GM12878 (cell line): ENCODE data around the gene RAE1. TPM values are rescaled to one million over a fixed set of nuclear protein-coding genes. Genes with fewer than 3 reads are reported as not detected.

Source experiments
- ATAC-seq: fragments of 200-7000 bp; cut with Tn5 transposase; 3 replicates; pipeline ENCODE4 v1.9.1; 2020; ENCODE audit warnings: mild to moderate bottlenecking, moderate library complexity
- BruUV-seq: library from RNA; stranded (reverse); fragments of 400-500 nt; replicated peaks from 2 replicates; lab custom pipeline; 2021; lab: Mats Ljungman, UMichigan
- CTCF ChIA-PET: fragments of 300-600 bp; sonication (Branson Sonifier 250); formaldehyde crosslinking; extraction: SDS; loops from one replicate; lab custom pipeline; 2021; ENCODE audit warnings: inconsistent platforms; lab: Yijun Ruan, JAX
- POLR2A ChIA-PET: fragments of 350-600 bp; formaldehyde crosslinking; extraction: SDS; loops from one replicate; lab custom pipeline; 2021; ENCODE audit warnings: inconsistent platforms; lab: Charles Lee
- RAD21 ChIA-PET: fragments of 300-600 bp; sonication (Branson Sonifier 250); formaldehyde crosslinking; loops from one replicate; lab custom pipeline; 2023; ENCODE audit warnings: antibody characterized with exemption; ENCODE audit not compliant: unreplicated experiment; lab: Charles Lee
- SMC1A ChIA-PET: fragments of 300-600 bp; sonication (Branson Sonifier 250); formaldehyde crosslinking; loops from one replicate; lab custom pipeline; 2023; ENCODE audit not compliant: unreplicated experiment, uncharacterized antibody; lab: Charles Lee
- DNase-seq: peaks from one replicate; pipeline ENCODE4 v3.0.0-alpha.2; 2011; ENCODE audit warnings: low read depth, low spot score
- FAIRE-seq: peaks from 3 replicates; lab custom pipeline; 2011; peaks lifted over from hg19 to GRCh38; lab: Jason Lieb, UNC
- H2AFZ ChIP-seq: 2 replicates; pipeline ENCODE4 v1.6.0; 2011; ENCODE audit warnings: low read depth, low read length, control low read depth; ENCODE audit not compliant: control insufficient read depth
- H3K27ac ChIP-seq: 2 replicates; pipeline ENCODE4 v1.5.1; 2011; ENCODE audit warnings: control low read depth; ENCODE audit not compliant: control insufficient read depth, insufficient read depth
- H3K27me3 ChIP-seq, 2 experiments: replicated peaks in 1 of 2; 2 replicates each; pipeline versions ENCODE4 v1.6.0 to v1.6.1; 2011; ENCODE audit warnings: low read length in 1 of 2; ENCODE audit not compliant: control insufficient read depth in 2 of 2, insufficient read depth in 2 of 2
- H3K36me3 ChIP-seq, 2 experiments: 2 replicates each; pipeline ENCODE4 v1.5.1; 2011; ENCODE audit warnings: low read length in 1 of 2; ENCODE audit not compliant: control insufficient read depth in 2 of 2, insufficient read depth in 2 of 2
- H3K4me1 ChIP-seq: 2 replicates; pipeline ENCODE4 v1.6.1; 2011; ENCODE audit warnings: mild to moderate bottlenecking, low read length, moderate library complexity, mixed read lengths; ENCODE audit not compliant: control insufficient read depth, insufficient read depth
- H3K4me2 ChIP-seq: 2 replicates; pipeline ENCODE4 v1.6.0; 2011; ENCODE audit warnings: control low read depth; ENCODE audit not compliant: control insufficient read depth, insufficient read depth
- H3K4me3 ChIP-seq: fragments of 200-600 bp; sonication (generic); 2 replicates; pipeline ENCODE4 v1.5.1; 2016
- H3K79me2 ChIP-seq: 2 replicates; pipeline ENCODE4 v1.6.0; 2011; ENCODE audit warnings: low read length; ENCODE audit not compliant: control insufficient read depth, insufficient read depth
- H3K9ac ChIP-seq: 2 replicates; pipeline ENCODE4 v1.8.0; 2011; ENCODE audit warnings: low read length, control low read depth, mixed read lengths; ENCODE audit not compliant: control insufficient read depth, insufficient read depth
- H3K9me3 ChIP-seq: replicated peaks from 3 replicates; pipeline ENCODE4 v1.5.1; 2011; ENCODE audit warnings: mild to moderate bottlenecking, low read length; ENCODE audit not compliant: control insufficient read depth, insufficient read depth
- H4K20me1 ChIP-seq: 2 replicates; pipeline ENCODE4 v1.6.0; 2011; ENCODE audit not compliant: control insufficient read depth, insufficient read depth
- ATF2 ChIP-seq: IDR thresholded peaks from 2 replicates; pipeline ENCODE4 v1.6.1; 2012; ENCODE audit warnings: low read length, inconsistent platforms
- CBX5 ChIP-seq: sonication (generic); IDR thresholded peaks from 2 replicates; pipeline ENCODE4 v1.6.1; 2016; ENCODE audit warnings: low read depth, moderate library complexity, mild to moderate bottlenecking, inconsistent platforms
- CHD4 ChIP-seq: fragments of 200-600 bp; sonication (generic); IDR thresholded peaks from 2 replicates; pipeline ENCODE4 v1.6.1; 2016; ENCODE audit warnings: mild to moderate bottlenecking
- CREM ChIP-seq: IDR thresholded peaks from 2 replicates; pipeline ENCODE4 v1.6.1; 2014; ENCODE audit warnings: antibody characterized with exemption, low read depth
- ESRRA ChIP-seq: IDR thresholded peaks from 2 replicates; pipeline ENCODE4 v1.6.1; 2012; ENCODE audit warnings: mild to moderate bottlenecking, low read length, improper control_type of control experiment
- ETV6 ChIP-seq, 2 experiments: fragments of 450-650 bp in 1 of 2; IDR thresholded peaks in 1 of 2; conservative IDR thresholded peaks in 1 of 2; 2 replicates each; pipeline ENCODE4 v1.6.1; 2014; ENCODE audit warnings: antibody characterized with exemption in 1 of 2, borderline replicate concordance in 1 of 2, low read depth in 1 of 2, mild to moderate bottlenecking in 1 of 2, moderate library complexity in 1 of 2
- HCFC1 ChIP-seq: fragments of 150-350 bp; IDR thresholded peaks from 2 replicates; pipeline ENCODE4 v1.6.1; 2014; ENCODE audit warnings: low read length
- KAT2A ChIP-seq: conservative IDR thresholded peaks from 2 replicates; pipeline ENCODE4 v1.6.1; 2011; ENCODE audit warnings: low read depth, low read length; ENCODE audit not compliant: control insufficient read depth
- MEF2B ChIP-seq: fragments of 450-650 bp; IDR thresholded peaks from 2 replicates; pipeline ENCODE4 v1.6.1; 2018; ENCODE audit warnings: mild to moderate bottlenecking, moderate library complexity; ENCODE audit not compliant: partially characterized antibody, poor library complexity, severe bottlenecking
- MTA3 ChIP-seq: IDR thresholded peaks from 2 replicates; pipeline ENCODE4 v1.6.1; 2012; ENCODE audit warnings: low read length, inconsistent platforms, borderline replicate concordance
- NFIC ChIP-seq: IDR thresholded peaks from 2 replicates; pipeline ENCODE4 v1.6.1; 2012; ENCODE audit warnings: low read depth, mild to moderate bottlenecking, inconsistent platforms, low read length, moderate library complexity
- PML ChIP-seq: IDR thresholded peaks from 2 replicates; pipeline ENCODE4 v1.6.1; 2012; ENCODE audit warnings: low read length, inconsistent platforms
- POLR2AphosphoS5 ChIP-seq: IDR thresholded peaks from 2 replicates; pipeline ENCODE4 v1.6.1; 2011; ENCODE audit warnings: mild to moderate bottlenecking, low read length, inconsistent platforms
- POU2F2 ChIP-seq: IDR thresholded peaks from 3 replicates; pipeline ENCODE4 v1.6.1; 2011; ENCODE audit warnings: low read depth, mild to moderate bottlenecking, low read length, borderline replicate concordance
- RUNX3 ChIP-seq: IDR thresholded peaks from 2 replicates; pipeline ENCODE4 v1.6.1; 2012; ENCODE audit warnings: low read length, inconsistent platforms
- SIX5 ChIP-seq: IDR thresholded peaks from 2 replicates; pipeline ENCODE4 v1.6.1; 2011; ENCODE audit warnings: mild to moderate bottlenecking, low read depth, low read length, moderate library complexity; ENCODE audit not compliant: severe bottlenecking
- SP1 ChIP-seq: IDR thresholded peaks from one replicate; pipeline ENCODE4 v1.6.1; 2011; ENCODE audit warnings: low read depth, low read length
- TCF12 ChIP-seq: IDR thresholded peaks from 2 replicates; pipeline ENCODE4 v1.6.1; 2011; ENCODE audit warnings: low read depth, mild to moderate bottlenecking, low read length
- ZNF207 ChIP-seq: fragments of 450-650 bp; IDR thresholded peaks from 2 replicates; pipeline ENCODE4 v1.6.1; 2014; ENCODE audit warnings: antibody characterized with exemption, mild to moderate bottlenecking, borderline replicate concordance
- ZNF274 ChIP-seq: IDR thresholded peaks from one replicate; pipeline ENCODE4 v1.8.0; 2011; ENCODE audit not compliant: insufficient read length, insufficient read depth
- WGBS: methylation state at CpG from one replicate; pipeline ENCODE4 v1.1.6; 2016; ENCODE audit warnings: low lambda C conversion rate; ENCODE audit not compliant: insufficient replicate concordance, insufficient coverage; ENCODE audit errors: missing lambda C conversion rate; 5-methylcytosine and 5-hydroxymethylcytosine counted together
- in situ Hi-C: fragments of 300-500 bp; cut with MboI; formaldehyde crosslinking; loops from 9 replicates; pipeline ENCODE4 v1.14.3; 2018; ENCODE audit warnings: mixed read lengths
- intact Hi-C: fragments of 100-400 bp; cut with micrococcal nuclease; formaldehyde crosslinking; loops from one replicate; pipeline ENCODE4 v1.14.2; 2022; ENCODE audit not compliant: unreplicated experiment
- polyA plus RNA-seq, 11 experiments: library from polyadenylated mRNA; depleted of rRNA in 4 of 11; unstranded in 6 of 11; stranded (reverse) in 5 of 11; fragments of >200 nt; fragmentation: Nextera tagmentation in 4 of 11; fragmentation: Illumina TruSeq in 1 of 11; extraction: Ambion mirVana in 4 of 11; extraction: Trizol in 1 of 11; gene quantifications; 1 replicate in 1 of 11; 2 replicates in 10 of 11; pipeline versions ENCODE4 v1.2.1 to v1.2.3, GENCODE V29; 2011 to 2016; ENCODE audit warnings: inconsistent platforms in 2 of 11, missing spikeins in 2 of 11, low read depth in 1 of 11
- total RNA-seq, 4 experiments: library from RNA; depleted of rRNA in 3 of 4; stranded (reverse); fragments of >200 nt in 3 of 4; fragmentation: Illumina TruSeq in 1 of 4; extraction: Trizol in 1 of 4; gene quantifications; 2 replicates each; pipeline versions ENCODE4 v1.2.1 to v1.2.3, GENCODE V29; 2013 to 2021

RAE1 gene
- total and polyA plus RNA-seq, 10 of the 15 experiments (the other 5 are each of a cell fraction or from before 2014, with no cell fraction given): 28.7 to 107 (median 49.3) TPM

- no peak for TF ChIP-seq TCF12
Observed at GRCh38 chr20:57387945-57388371, 36.9 kb downstream of the RAE1 start (continued).

GRCh38 chr20:57388953-57389694 is 38.1 kb downstream of the RAE1 start:
- Histone ChIP-seq H3K27me3 (no peaks in the 10 kb centered on the region), H3K79me2 (peaks cover 27% of the 10 kb centered on the region), H3K9me3 (no peaks in the 10 kb centered on the region), H3K27ac (peak overlapping the region; percentile 97), H3K9ac (peak overlapping the region; percentile 68), H3K4me1 (peaks cover 28% of the 10 kb centered on the region), H2AFZ (peak overlapping the region; percentile 77), H4K20me1 (peaks cover 5% of the 10 kb centered on the region), H3K36me3 (peaks cover 2 to 11% of the 10 kb centered on the region in 2 experiments), H3K4me2 (peak overlapping the region; percentile 85), H3K4me3 (peak overlapping the region; percentile 70)
- ATAC-seq: peak; percentile 69
- in situ Hi-C loops: loop anchor here (5.0 to 25.0 kb wide), 3 partner anchors 203 to 1273 kb away; partner anchors contain the start of gene STX16
- ChIA-PET POLR2A (interaction anchor here (0.6 to 4.2 kb wide), 7 partner anchors 11 to 230 kb away, joined by 3 to 58 read pairs (median 4); partner anchors contain the start of gene ZBP1), RAD21 (interaction anchor here (0.7 to 5.0 kb wide), 14 partner anchors 10 to 231 kb away, joined by 3 to 37 read pairs (median 6); partner anchors contain the start of gene ZBP1), SMC1A (interaction anchor here (1.0 to 3.7 kb wide), 11 partner anchors 7 to 120 kb away, joined by 3 to 28 read pairs (median 7); no protein-coding TSS in a partner anchor), CTCF (interaction anchor here (0.6 to 3.8 kb wide), 15 partner anchors 9 to 292 kb away, joined by 3 to 27 read pairs (median 4); no protein-coding TSS in a partner anchor)
- DNase-seq: no peak
- FAIRE-seq: peak; percentile 80
- intact Hi-C loops: loop anchor here (1.0 to 2.0 kb wide), 2 partner anchors 10 to 94 kb away; no protein-coding TSS in a partner anchor
- 2% methylated on average over 52 of the region's 57 CpGs for WGBS
- BruUV-seq: no TSS peak
- no peak for TF ChIP-seq ETV6 (conservative IDR thresholded peaks at IDR 0.05 in 1 of 2, IDR thresholded peaks at IDR 0.05 in 1 of 2; ENCODE audit: borderline replicate concordance in 1 of 2, low read depth in 1 of 2)
- no peak for TF ChIP-seq RUNX3
- TF ChIP-seq HCFC1: peak; percentile 63
- no peak for TF ChIP-seq CHD4
- TF ChIP-seq SP1: no peak
- TF ChIP-seq MEF2B: no peak
- no peak for TF ChIP-seq PML
- TF ChIP-seq CBX5: no peak
- TF ChIP-seq CREM: no peak; the same call in 1 of the 2 replicates
- no peak for TF ChIP-seq NFIC
- no peak for TF ChIP-seq ZNF274
- TF ChIP-seq SIX5: peak; percentile 47
- TF ChIP-seq KAT2A: no peak
- no peak for TF ChIP-seq ATF2
- no peak for TF ChIP-seq POLR2AphosphoS5
- TF ChIP-seq ZNF207: no peak; the same call in 1 of the 2 replicates
- no peak for TF ChIP-seq MTA3
- no peak; the same call in 1 of the 2 replicates for TF ChIP-seq ESRRA
- no peak for TF ChIP-seq POU2F2
